Measurements from ENCODE around the gene LHFPL3.

DNA sequence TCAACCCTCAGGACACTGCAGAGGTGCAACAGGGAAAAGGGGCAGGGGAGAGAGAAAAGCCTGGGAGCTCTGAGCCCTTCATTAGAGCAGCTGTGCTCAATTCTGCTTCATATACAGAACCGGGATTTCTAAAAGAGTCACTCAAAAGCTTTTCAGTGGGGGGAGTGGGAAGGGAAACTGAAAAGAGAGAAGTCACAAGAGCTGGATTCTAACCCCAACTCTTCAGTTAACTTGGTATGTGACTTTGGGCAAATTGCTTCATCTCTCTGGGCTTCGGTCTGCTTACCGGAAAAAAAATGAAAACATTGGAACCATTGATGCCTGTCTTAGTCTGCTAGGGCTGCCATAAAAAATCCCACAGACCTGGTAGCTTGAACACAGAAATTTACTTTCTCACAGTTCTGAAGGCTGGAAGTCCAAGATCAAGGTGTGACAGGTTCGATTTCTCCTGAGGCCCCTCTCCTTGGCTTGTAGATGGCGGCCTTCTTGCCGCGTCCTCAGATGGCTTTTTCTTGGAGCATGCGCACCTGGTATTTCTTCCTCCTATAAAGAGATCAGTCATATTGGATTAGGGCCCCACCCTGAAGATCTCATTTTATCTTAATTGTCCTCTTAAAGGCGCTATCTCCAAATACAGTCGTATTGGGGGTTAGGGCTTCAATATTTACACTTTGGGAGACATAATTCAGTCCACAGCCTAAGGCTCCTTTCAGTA, 567.3 kb downstream of the LHFPL3 start:
- TF ChIP-seq, protein P1, sequence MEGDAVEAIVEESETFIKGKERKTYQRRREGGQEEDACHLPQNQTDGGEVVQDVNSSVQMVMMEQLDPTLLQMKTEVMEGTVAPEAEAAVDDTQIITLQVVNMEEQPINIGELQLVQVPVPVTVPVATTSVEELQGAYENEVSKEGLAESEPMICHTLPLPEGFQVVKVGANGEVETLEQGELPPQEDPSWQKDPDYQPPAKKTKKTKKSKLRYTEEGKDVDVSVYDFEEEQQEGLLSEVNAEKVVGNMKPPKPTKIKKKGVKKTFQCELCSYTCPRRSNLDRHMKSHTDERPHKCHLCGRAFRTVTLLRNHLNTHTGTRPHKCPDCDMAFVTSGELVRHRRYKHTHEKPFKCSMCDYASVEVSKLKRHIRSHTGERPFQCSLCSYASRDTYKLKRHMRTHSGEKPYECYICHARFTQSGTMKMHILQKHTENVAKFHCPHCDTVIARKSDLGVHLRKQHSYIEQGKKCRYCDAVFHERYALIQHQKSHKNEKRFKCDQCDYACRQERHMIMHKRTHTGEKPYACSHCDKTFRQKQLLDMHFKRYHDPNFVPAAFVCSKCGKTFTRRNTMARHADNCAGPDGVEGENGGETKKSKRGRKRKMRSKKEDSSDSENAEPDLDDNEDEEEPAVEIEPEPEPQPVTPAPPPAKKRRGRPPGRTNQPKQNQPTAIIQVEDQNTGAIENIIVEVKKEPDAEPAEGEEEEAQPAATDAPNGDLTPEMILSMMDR (IDR thresholded peaks at IDR 0.05): no peak
- TF ChIP-seq GABPA (IDR thresholded peaks at IDR 0.05; ENCODE audit: low read depth): no peak
- no peak for TF ChIP-seq POLR2AphosphoS5 (IDR thresholded peaks at IDR 0.05; ENCODE audit: low read depth, low read length)
- TF ChIP-seq, protein P2, sequence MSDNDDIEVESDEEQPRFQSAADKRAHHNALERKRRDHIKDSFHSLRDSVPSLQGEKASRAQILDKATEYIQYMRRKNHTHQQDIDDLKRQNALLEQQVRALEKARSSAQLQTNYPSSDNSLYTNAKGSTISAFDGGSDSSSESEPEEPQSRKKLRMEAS (IDR thresholded peaks at IDR 0.05; ENCODE audit: low read depth): no peak
- TF ChIP-seq YY1 (IDR thresholded peaks at IDR 0.05; ENCODE audit: low read depth): no peak
- TF ChIP-seq CHD2 (IDR thresholded peaks at IDR 0.05; ENCODE audit: low read length, partially characterized antibody): no peak

Measured in SK-N-SH (cell line).